ENCODE results near the gene CSNK1G2. TPM values are rescaled to one million over a fixed set of nuclear protein-coding genes. Genes with fewer than 3 reads are reported as not detected.

CSNK1G2 gene
- polyA plus RNA-seq (2013, experiment 1 of 2; ENCODE audit: insufficient read length) = 60.4 TPM
- 60.4 TPM for polyA plus RNA-seq (2013, experiment 2 of 2; ENCODE audit: insufficient read length)

DNA sequence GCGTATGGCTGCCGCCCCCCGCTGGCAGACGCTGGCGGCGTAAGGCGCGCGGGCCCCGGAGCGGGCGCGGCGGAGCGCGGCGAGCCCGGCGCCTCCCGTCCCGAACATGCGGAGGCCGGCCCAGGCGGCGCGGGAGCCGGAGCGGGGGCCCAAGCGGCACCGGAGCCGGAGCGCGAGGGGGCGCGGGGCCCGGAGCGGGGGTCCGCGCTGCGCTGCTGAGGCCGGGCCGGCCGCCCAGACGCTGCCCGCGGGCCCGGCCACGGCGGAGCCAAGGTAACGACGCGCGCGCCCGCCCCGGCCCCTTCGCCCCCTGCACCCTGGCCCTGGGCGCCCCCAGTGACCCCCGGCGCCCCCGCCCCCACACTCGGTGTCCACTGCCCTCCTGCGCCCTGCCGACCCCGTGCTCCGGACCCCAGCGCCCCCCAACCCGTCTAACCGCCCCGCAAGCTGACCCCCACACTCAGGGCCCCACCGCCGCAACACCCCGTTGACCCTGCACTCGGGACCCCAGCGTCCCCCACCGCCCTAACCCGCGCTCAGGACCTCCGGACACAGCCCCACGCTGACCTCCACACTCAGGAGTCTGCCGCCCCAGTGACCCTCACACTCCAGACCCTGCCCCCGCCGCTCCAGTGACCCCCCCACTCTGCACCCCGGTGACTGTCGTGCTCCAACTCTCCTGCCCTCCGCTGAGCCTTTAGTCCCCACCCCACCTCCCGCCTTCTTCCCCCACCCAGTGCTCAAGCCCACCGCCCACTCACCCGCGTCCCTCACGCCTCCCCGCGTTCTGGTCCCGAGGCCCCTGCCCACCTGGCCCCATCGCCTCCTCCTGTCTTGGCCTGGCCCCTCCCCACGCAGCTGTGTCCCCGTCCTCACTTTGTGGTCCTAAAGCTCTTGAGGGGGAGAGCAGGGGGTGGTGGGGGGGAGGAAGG, at the start of gene CSNK1G2:
TSS of gene CSNK1G2 (plus strand) at position 27 of the 932 bp plus-strand sequence. CDS start 28,601 bp downstream, outside the sequence.
- no peak for DNase-seq

DNA sequence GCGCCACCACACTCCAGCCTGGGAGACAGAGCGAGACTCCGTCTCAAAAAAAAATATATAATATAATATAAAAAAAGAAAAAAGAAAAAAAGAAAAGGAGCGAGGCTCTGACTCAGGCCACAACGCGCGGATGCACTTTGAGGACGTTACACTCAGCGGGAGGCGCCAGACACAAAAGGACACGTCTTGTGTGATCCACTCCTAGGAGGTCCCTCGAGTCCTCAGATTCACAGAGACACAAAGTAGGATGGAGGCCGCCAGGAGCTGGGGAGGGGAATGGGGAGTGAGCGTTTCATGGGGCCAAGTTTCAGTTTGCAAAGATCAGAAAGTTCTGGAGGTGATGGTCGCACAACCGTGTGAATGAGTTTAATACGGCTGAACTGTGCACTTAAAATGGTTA, 47.2 kb upstream of the CSNK1G2 start:
- DNase-seq = no peak

DNA sequence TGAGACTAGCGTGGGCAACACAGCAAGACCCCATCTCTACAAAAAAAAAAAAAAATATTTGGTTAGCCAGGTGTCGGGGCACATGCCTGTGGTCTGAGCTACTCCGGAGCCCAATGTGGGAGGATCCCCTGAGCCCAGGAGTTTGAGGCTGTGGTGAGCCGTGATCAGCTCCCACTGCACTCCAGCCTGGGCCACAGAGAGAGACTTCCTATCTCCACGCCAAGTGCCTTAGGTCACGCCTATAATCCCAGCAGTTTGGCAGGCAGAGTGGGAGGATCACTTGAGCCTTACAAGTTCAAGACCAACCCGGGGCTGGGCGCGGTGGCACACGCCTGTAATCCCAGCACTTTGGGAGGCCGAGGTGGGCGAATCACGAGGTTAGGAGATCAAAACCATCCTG, 44.5 kb upstream of the CSNK1G2 start:
- DNase-seq = no peak

DNA sequence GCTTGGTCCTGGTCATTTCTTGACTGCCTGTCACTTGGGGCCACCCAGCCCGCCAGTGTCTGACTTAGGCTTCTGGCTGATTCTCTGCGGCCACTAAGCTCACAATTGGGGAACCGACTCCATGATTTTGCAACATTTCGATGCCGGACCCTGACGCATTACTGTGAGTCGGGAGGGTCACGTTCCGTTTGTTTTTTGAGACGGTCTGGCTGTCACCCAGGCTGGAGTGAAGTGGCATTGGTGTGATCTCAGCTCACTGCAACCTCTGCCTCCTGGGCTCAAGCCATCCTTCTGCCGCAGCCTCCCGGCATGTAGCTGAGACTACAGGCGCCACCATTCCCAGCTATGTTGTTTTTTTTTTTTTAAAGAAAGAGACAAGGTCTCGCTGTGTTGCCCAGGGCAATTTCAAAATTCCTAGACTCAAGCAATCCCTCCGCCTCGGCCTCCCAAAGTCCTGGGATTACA, 39.0 kb upstream of the CSNK1G2 start:
- DNase-seq = no peak

DNA sequence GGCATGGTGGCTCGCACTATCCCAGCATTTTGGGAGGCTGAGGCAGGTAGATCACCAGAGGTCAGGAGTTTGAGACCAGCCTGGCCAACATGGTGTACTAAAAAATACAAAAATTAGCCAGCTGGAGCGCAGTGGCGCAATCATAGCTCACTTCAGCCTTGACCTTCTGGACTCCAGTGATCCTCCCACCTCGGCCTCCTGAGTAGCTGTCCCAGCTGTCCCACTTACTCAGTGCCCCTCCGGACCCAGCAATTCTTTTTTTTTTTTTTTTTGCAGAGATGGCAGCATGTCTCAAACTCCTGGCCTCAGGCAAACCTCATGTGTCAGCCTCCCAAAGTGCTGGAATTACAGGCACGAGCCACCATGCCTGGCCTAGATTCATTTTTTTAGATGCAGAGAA, 38.0 kb upstream of the CSNK1G2 start:
- DNase-seq = no peak

DNA sequence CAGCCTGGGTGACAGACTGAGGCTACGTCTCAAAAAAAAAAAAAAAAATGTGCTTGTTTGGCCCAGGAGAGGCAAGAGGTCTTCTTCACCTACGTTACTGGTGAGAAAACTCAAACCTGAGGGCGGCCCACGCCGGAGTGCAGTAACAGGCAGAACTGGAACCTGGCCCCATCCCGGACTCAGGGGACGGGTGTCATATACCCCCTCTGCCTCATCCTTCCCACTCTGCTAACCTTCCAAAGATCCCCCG, 36.2 kb upstream of the CSNK1G2 start:
- no peak for DNase-seq

DNA sequence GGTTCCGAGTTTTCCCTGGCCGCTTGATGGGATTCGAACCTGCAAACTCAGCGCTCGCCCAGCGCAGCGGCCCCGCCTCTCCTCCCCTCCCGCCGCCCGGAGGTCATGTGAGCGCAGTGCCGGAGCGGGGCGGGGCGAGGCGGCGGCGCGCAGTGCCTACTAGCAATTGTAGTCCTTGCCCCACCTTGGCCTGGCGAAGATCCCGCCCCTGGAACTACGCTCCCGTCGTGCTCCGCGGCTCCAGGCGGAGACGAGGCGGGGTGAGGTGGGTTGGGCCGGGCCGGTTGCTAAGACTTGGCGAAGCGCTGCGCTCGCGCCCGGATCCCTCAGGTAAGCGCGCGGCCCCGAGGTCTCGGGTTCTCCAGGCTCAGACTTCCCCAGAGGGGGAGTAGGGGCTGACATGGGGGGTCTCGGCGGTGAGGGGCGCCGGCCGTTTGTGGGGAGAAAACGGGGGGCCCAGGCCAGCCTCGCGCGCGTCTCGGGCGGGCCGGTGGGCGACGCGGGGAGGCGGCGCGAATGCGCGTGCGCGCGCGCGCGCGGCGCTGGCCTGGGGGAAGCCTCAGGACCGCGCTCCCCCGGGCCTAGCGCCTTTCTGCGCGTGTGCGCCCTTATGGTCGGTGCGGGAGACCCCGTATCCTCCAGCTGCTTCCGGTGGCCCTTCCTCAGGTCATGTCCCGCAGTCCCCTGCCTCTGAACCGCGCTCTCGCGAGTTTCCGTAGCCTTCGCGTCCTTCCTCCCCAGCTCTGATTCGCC, 35.7 kb upstream of the CSNK1G2 start, which contains the start of the genes ADAT3 and SCAMP4:
TSS of gene ADAT3 (plus strand) at position 290 of the 753 bp plus-strand sequence. CDS start 6,649 bp downstream, outside the sequence.
TSS of gene SCAMP4 (plus strand) at position 290 of the 753 bp plus-strand sequence. CDS start 9,621 bp downstream, outside the sequence.
- DNase-seq = peak; percentile 99

DNA sequence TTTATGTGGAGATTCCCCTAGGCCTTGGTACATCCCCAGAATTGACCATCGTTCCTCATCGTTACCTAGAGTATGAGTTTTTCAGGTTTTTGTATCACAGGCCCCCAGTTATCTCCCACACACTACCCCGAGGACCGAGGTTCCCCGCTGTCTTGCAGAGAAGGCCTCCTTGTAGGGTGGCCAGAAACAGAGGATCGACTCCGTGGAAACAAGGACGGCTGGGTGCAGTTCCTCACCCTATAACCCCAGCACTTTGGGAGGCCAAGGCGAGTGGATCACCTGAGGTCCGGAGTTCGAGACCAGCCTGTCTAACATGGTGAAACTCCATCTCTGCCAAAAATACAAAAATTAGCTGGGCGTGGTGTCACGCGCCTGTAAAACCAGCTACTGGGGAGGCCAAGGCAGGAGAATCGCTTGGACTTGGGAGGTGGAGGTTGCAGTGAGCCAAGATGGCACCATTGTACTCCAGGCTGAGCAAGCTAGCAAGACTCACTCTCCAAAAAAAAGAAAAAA, 35.1 kb upstream of the CSNK1G2 start:
- DNase-seq = no peak

DNA sequence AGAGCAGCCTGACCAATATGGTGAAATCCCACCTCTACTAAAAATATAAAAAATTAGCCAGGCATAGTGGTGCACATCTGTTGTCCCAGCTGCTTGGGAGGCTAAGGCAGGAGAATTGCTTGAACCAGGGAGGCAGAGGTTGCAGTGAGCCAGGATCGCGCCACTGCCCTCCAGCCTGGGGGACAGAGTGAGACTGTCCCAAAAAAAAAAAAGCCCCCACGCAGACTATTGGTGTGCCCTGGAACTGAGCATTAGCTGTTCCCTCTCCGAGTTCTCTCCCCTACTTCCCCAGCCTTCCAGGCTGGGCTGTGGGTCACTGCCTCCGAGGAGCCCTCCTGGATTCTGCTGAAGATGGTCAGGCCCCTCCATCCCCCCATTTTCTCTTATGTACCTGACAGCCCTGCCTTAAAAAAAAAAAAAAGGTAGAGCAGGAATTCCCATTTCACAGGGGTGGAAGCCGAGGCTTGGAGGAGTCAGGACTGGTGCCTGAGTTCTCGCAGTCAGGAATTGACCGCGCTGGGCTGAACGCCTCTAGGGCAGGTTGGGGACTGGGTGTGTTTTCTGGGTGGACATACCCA, 33.9 kb upstream of the CSNK1G2 start:
- DNase-seq = no peak

DNA sequence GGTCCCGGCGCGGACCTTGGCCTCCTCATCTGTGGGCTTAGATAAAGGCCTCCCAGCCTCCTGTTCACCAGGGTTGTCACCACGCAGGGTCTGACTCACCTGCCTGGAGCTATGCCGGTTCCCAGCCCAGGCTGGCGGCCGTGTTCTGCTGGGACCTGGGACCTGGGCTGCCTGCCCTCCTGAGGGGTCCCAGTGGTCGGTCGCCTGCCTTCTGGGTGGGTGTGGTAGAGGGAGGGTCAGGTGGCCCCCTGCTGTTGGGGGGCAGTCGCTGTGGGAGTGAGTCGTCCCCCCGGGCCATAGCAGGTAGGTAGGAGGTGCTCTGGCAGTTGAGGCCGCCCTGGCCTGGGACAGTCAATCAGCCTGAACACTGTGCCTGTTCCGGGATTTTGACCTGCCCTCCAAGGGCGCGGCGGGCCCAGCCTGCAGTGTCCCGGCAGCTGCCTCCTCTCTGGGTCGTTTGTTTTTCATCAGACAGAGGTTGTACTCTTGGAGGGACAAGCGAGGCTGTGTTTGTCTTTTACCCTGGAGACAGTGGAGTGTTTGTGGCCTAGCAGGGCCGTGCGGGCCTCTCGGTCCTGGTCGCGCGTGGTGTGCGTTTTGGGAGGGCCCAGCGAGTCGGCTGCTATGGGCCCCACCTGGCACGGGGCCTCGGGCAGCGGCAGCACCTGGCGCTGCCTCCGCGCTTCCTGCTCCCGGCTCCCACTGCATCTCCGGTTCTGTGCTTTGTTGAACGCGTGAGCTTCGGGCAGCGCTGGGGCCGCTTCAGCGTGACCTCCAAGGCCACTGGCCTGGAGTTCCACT, 33.2 kb upstream of the CSNK1G2 start:
- no peak for DNase-seq

DNA sequence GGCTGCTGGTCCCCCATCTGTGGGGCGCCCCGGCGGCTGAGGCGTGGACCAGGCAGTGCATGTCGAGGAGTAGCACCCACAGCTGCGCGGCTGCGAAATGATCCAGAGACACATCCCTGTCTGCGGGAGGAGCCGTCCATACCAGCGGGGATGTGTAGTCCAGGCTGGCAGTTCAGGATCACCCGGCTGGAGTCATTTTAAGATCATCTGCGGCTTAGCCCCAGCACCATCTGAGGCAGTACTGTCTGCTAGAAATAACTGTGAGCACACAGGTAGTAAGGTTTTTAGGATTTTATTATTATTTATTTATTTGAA, 32.7 kb upstream of the CSNK1G2 start:
- DNase-seq = no peak

DNA sequence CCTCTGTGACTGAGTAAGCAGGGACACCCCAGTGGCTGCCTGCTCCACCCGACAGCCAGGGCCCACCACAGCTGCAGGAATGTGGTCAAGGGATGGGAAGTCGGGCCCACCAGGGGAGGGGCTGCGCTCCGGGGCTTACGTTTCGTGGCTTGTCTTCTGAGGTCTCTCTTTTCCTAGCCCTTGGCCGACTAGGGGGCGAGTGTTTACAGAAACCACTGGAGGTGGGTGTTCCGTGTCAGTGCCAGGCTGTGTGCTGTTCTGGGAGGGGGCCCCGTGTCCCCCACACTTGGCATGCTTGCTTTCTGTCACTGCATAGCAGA, 31.3 kb upstream of the CSNK1G2 start:
- DNase-seq = no peak

DNA sequence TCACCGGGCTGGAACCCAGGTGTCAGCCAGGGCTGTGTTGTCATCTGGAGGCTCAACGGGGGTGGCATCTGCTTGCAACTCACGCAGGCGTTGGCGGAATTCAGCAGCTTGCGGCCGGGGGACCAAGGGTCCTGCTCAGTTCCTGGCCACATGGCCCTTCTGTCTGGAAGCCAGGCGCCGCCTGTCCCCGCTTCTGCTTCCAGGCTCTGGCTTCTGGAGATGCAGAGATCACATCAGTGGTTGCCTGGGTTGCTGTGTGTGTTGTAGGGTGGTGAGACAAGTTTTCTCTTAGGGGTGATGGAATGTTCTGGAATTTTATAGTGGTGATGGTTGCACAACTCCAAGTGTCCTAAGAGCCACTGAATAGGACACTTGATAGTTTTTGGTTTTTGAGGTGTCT, 30.8 kb upstream of the CSNK1G2 start:
- peak; percentile 32 for DNase-seq

DNA sequence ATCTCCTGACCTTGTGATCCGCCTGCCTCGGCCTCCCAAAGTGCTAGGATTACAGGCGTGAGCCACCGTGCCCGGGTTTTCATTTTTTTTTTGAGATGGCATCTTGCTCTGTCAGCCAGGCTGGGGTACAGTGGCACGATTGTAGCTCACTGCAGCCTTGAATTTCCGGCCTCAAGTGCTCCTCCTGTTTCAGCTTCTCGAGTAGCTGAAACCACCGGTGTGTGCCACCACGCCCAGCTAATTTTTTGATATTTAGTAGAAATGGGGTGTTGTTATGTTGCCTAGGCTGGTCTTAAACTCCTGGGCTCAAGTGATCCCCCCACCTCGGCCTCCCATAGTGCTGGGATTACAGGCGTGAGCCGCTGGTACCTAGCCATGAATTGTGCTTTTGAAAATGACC, 29.9 kb upstream of the CSNK1G2 start:
- DNase-seq = no peak

DNA sequence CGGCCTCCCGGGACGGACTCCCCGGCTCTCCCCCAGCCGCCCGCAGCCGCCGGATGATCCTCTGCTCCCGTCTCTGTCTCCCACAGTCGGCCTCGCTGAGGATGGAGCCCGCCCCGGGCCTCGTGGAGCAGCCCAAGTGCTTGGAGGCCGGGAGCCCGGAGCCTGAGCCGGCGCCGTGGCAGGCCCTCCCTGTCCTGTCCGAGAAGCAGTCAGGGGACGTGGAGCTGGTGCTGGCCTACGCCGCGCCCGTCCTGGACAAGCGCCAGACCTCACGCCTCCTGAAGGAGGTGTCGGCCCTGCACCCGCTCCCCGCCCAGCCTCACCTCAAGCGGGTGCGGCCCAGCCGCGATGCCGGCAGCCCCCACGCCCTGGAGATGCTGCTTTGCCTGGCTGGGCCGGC, 29.0 kb upstream of the CSNK1G2 start:
- no peak for DNase-seq

DNA sequence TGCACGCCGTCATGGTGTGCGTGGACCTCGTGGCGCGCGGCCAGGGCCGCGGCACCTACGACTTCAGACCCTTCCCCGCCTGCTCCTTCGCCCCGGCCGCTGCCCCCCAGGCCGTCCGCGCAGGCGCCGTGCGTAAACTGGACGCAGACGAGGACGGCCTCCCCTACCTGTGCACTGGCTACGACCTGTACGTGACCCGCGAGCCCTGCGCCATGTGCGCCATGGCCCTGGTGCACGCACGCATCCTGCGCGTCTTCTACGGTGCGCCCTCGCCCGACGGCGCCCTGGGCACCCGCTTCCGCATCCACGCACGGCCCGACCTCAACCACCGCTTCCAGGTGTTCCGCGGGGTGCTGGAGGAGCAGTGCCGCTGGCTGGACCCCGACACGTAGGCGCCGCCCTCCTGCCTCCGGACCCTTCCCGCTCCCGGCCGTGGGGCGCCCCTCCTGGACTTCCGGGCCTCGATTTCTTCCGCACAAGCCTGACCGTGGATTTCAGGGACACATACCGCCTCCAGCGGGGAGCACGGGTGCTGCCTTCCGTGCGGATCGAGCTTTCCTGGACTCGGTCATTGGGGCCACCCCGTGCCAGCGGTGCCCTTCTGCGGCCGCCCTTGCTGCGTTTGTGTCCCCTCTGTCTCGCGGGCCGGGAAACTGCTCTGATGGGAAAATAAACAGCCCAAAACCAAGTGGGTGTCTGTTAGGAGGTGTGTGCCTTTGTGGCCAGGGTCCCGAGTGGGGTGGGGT, 28.0 kb upstream of the CSNK1G2 start:
- no peak for DNase-seq

DNA sequence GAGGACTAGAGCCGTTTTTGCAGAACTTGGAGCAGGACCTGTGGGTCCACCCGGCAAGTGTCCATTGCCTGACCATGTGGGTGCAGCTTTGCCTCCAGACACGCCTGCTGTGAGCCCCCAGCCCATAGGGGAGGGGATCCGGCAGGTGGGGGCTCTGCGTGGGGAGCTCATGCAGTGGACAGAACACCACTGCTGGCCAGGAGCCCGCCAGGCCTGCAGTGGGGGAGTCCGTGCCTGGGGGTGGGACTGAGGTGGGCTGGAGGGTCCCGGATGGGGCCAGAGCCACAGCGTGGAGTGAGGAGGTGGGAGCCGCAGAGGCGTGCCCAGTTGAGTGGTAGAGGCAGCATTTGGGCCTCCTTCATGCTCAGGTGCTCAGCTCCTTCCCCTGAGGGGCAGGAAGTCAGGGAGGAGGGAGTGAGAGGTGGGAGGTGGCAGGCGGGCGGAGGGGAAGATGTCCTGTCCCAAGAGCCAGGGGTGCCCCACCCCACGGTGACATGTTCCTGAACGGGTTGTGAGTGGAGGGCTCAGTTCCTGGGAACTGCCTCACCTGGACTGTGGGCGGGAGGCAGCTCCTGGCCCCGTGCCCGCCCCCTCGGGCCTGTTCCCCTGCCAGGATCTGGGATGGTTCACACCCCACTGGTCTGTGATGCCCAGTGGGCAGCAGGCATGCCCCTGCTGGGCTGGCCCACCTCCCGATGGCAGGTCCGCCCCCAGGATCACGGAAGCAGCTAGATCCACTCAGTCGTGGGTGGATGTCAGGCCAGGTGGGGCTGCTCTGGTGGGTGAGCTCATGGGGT, 27.0 kb upstream of the CSNK1G2 start:
- no peak for DNase-seq

DNA sequence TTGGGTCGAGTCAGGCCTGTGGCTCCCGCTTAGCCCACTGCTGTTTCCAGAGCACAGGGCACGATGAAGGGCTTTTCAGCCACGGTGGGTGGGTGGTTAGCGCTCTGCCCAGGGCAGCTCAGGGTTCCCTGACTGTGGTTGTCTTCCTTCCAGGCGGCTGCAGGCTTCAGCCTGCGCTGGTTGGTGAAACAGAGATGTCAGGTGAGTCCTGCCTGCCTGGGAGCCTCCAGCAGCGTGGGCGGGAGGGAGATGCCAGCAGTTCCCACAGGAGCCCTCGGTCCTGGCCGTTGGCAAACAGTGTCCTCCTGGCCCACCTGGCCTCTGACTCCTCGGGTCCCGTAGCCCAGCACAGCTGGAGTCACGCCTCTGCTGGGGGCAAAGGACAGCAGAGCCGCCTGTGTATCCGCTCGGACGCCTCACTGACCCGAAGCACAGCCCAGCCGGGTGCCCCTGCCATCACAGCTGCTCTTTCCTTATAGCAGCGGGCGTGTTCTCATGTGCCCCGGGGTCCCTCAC, 26.1 kb upstream of the CSNK1G2 start:
- no peak for DNase-seq

DNA sequence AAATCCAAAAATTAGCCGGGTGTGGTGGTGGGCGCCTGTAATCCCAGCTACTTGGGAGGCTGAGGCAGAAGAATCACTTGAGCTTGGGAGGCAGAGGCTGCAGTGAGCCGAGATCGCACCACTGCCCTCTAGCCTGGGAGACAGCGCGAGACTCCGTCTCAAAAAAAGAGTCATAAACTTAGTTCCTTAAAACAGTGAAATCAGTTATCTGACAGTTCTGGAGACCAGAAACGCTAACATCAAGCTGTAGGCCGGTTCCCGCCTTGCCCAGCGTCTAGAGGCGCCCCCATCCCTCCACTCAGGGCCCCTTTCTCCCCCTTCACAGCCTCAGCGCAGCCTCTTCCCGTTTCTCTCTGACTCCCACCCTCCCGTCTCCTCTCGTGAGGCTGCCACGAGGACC, 23.8 kb upstream of the CSNK1G2 start:
- no peak for DNase-seq

DNA sequence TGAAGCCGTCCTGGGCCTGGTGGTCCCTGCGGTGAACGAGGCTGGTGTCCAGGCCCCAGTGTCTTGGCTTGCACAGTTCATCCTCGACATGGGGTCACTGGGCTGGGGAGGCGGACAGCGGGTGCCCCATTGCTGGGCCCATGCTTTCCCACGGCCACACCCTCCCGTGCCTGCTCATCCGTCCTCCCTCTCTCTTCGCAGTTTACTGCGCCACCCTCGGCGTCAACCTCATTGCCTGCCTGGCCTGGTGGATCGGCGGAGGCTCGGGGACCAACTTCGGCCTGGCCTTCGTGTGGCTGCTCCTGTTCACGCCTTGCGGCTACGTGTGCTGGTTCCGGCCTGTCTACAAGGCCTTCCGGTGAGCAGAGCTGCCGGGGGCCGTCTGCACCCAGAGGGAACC, 23.0 kb upstream of the CSNK1G2 start:
- no peak for DNase-seq

DNA sequence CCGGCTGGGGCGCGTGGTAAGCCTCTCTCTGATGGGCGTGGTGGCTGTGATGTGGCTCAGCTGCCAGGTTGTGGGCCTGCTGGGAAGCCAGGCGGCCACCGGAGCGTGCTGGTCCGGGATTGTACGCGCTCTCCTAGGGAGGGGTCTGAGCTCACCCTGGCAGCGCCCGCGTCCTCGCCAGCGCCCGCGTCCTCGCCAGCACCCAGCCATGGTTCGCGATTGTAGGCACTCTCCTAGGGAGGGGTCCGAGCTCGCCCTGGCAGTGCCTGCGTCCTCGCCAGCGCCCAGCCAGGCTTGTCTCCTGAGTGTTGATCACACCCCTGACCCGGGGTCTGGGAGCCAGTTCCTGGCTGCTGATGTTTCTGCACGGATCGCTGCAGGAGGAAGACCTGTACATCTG, 22.0 kb upstream of the CSNK1G2 start:
- no peak for DNase-seq

Measured in fibroblast of skin of scalp (primary cell).